ENCODE results near the gene ITPKB.
"Not testable (repeated sequence)": the region's sequence is repeated elsewhere in the genome, so short reads cannot be mapped to it uniquely, and the experiment has no call there.

ITPKB gene

DNA sequence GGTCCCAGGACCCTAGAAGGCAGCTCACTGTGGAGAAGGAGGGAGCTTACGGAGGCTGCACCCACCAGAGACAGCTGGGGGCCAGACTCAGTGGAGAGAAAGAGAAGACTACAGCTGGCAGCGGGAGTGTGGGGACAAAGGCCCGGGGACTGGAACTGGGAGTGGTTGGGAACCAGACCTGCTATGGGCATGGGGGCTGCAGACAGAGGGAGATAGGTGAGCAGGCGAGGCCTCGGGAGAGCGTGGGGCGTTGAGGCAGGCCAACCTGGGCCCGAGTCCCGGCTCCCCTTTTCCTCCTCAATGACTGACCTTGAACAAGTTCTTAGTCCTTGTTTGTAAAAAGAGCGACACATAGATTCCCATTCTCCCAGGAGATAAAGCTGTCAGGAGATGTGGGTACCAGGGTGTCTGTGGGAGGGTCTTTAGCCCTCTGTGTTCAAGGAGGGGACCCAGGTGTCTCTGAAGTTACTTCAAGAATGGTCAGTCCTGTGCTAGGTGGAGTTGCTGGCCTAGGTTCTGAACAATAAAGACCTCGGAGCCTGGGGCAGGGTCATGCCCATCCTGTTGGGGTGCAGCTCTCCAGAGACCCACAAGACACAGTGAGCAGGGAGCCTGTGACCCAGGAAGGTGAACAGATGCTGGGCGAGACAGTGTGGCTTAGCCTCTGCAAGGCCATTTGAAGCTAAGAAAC is 87.9 kb downstream of the ITPKB start:
- DNase-seq (ENCODE audit: low spot score), result no peak

DNA sequence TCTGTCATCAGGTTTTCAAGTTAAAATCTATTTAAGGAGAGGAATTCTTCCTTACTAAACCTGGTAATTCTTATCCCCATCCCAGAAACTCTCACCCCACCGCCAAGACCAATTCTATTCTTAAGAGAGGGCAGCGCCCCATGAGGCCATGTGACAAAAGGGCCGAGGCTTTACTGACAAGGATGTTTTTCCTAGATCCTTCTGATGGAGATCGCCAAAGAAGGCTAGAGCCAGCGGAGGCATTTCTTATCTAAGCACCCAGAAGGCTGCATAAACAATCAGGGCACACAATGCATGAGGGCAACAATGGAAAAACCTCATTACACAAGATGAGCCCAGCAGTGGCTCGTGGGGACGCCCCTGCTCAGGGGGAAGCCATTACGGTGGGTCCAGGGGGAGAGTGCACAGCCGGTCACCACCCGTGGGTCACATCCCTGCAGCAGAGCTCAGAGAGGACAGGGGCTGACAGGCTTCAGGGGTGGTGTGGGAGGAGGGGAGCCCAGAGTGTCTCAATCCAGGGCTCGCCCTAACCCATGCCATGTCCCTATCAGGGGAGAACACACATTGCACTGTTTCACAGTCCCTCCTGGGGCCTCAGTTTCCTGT is 88.7 kb downstream of the ITPKB start:
- DNase-seq (ENCODE audit: low spot score), result peak; percentile 54

DNA sequence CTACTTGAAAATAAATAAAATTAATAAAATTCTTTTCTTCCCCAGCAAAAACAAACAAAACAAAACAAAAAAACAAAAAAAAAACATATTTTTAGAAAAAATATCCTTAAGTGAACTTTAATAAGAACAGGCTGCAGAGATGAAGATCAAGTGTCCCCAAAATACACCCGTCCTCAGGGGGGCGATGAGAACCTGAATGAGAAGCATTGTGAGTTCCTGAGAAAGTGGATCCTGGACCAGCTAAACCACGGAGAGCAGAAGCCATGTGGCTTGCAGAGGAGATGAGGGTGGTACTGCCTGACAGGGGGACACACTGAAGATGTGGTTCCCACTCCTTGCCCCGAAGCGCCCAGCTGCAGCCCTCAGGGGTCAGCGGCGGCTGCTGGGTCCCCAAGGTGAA is 89.3 kb downstream of the ITPKB start:
- peak; percentile 59 for DNase-seq (ENCODE audit: low spot score)

DNA sequence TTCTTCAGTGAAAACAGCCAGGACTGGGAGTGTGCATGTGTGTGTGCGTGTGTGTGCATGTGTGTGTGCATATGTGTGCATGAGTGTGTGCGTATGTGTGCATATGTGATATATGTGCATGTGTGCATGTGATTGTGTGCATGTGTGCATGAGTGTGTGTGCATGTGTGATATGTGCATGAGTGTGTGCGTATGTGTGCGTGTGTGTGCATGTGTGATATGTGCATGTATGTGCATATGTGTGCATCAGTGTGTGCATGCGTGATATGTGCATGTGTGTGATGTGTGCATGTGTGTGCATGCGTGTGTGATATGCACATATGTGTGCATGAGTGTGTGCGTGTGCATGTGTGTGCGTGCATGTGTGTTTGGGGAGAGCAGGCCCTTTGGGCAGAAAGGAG is 89.8 kb downstream of the ITPKB start:
- no peak for DNase-seq (ENCODE audit: low spot score)

DNA sequence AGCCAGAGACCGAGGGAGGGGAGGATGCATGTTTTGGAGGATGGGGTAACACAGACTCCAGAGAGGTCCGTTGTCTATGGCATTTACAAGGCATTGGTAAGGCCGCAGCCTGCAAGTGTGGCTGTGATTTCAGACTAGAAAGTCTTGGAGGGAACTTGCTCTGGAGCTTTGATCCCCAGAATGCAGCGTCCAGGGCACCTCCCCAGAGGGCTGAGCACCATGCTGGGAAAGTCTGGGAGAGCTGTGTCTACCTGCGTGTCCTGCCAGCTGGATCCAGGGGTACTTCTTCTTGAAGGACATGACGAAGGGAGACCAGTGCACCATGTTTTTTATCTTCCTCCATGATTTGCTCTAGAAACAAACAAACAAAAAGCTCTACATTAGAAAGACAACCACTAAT is 90.7 kb downstream of the ITPKB start:
- DNase-seq (ENCODE audit: low spot score), result no peak

DNA sequence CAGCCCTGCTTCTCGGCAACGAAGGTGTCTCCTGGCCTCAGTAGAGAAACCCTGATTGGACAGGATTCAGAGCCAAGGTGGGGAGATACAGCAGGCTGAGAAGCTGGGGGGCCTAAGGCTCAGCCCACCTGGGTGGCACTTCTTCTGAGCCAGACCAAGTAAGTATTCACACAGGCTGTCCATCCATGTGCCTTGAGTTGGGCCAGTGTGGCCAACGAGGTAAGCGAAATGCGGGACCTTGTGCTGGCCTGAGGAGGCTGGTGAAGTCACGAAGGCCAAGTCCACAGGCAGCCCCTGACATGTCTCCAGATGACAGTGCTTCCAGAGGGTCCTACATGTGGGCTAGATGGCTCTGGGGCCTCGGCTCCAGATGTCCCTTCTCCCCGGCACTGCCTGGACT is 91.4 kb downstream of the ITPKB start:
- DNase-seq (ENCODE audit: low spot score), result no peak

DNA sequence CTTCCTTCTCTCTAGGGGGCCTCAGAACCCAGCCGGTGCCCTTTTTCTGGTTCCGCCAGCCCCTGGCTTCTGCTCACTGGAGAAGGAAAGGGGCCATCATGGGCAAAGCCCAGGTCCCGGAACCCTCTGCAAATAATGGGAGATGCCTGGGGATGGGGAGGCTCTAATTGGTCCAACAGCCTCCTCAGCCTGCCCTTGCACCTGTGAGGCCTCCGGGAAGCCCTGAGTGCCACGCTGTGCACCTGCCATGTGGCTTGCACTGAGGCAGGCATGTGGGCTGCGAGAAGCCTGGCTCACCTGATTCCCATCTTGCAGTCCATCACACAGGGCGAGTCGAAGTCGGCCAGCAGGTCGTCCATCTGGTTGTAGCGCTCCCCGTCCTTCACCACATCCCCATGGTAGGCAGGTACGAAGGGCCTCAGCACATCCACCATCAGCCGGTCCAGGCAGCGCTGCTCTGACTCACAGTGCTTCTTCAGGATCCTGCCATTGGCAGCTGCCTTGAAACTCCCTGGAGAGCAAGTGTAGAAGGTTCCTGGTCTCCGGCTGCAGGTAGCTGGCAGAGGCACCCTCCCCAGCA is 92.1 kb downstream of the ITPKB start:
- DNase-seq (ENCODE audit: low spot score), result no peak

DNA sequence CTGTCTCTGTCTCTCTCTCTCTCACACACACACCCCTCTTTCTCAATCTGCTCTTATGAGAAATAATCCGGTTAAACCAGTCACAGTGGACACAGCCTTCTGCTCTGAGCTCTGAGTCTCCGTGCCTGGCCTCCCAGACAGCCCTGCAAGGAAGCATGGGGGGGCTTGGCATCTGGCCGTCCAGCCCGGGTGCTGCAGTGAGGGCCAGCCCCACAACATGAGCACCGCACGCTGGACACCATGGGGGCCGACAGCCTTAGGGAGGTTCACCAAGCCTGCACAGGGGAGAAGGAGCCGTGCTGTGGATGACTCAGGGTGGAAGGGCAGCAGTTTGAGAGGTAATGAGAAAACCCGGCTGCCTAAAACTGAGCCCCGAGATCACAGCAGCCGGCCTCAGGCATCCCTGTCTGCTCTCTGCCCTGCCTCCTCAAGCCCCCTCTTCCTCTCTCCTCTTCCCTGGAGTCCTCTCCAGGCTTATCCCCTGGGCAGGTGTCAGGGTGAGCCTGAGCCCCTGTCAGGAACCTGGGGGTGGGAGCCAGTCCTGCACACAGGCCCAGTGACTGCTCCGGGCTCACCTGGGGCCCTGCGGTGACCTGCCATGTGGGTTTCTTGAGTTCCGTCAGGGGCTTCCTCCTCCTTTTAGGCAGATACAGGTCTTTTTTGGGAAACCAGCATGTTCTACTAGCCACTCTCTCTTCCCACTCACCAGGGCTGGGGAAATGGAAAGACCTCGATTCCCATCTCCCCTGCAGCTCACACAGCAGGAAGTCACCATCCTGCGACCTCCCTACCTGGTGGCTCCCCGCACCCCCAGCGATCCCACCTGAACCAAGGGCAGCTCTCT is 92.8 kb downstream of the ITPKB start:
- DNase-seq (ENCODE audit: low spot score), result no peak

DNA sequence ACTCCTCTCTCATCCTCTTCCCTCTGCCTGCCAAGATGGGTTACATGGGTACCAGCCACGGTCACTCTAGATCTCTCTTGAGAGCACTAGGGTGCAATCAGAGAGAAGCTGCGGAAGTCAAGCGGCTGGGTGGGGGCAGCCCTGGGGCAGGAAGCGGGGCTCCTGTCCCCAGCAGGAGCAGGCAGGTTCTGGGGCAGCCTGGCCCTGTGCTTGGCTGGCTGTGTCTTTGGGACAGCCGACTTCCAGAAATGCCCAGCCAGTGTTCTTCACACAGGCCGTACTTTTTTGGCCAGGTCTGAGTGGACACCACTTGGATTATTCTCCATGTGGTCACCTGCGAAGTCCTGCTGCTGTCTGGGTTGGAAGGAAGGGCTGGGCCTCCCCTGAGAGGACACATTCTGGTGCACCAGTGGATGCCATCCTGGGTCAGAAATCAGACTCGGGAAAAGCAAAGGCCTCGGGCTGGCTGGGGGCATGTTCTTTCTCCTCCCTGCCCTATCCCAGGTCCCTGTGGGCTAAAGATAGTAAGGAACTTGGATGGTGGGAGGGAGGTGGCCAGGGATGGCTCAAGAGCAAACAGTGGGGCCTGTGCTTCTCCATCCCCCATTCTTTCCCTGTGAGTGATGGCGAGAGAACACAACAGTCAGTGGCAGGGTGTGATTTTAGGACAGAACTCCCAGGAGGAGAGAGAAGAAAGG is 93.7 kb downstream of the ITPKB start:
- no peak for DNase-seq (ENCODE audit: low spot score)

DNA sequence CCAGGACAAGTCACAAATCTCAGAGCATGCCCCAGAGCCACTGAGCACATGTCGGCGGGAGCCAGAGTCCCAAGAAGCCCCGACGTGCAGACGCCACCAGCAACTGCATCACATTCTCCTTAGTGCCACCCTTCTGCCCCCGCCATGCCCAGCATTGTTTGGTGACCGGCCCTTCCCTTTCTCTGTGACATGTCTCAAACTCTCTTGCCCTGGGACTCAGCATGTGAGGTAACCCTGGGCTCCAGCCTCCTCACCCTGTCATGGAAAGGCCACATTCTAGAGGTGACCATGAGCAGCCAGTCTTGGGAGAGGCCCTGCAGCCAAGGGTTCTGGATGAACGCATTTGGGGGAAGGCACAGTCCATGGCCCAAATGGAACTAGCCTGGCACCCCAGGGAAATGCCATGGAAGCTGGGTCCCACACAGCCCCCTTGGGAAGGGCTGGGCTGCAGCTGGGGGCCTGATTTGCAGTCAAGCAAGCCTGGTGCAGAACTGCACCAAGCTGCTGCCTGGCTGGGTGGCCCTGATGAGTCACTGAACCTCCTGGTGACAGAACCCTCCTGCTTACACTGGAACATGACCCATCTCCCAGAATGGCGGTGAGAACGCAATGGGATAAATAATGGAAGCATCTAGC is 94.4 kb downstream of the ITPKB start:
- no peak for DNase-seq (ENCODE audit: low spot score)

DNA sequence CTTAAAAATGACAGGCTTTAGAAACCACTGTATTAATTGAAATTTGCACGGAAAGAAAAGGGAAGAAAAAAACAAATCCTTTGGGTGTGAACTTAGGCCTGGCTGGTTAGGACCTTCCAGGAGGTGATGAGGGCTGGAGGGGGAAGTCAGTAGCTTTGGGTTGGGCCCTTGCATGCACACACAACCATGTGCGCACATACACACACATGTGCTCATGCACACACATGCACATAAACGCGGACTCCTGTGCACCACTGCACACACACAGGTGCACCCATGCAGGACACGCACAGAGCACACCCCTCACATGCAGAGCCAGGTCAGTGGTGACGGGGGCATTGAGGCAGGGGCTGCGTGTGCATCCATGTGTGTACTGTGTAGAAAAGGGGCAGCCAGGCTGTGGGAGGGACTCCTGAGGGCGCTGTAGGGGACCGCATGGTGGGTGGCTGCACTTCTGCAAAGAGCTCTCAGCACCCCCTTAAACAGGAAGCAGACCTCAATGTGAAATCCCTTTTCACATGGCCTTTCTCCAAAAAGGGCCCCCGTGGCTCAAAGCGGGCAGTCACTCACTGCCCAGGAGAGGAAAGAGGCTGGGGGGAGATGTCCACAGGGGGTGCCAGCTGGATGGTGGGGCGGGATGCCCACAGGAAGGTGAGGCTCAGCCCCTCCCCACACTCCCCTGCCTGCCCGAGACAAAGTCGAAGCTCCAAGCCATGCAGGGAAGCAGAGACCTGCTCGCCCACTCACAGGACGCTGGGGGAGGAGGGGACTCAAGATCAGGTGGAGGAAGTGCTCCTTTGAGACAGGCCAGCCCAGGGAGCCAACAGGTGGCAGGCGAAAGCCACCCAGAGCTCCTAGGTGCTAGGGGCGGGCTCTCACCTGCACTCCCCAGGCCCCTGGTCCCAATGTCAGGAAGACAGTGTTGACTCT is 95.2 kb downstream of the ITPKB start:
- no peak for DNase-seq (ENCODE audit: low spot score)

DNA sequence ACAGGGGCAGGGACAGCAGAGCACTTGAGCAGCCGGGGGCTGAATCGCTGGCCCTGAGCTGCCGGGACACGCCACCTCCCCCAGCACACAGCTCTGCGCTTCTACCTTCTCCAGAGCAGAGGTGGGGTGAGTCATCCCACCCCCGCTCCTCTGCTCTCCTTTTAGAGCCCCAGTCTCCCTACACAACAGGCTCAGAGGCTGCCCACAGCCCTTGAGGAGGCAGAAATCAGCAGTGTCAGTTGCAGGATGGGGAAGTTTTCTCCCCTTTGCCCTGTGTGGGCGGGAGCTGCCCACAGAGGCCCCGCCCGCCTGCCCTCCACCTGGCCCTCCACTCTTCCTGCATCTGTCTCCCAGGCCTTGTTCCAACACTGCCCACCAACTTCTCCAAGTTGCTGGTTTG is 95.9 kb downstream of the ITPKB start:
- DNase-seq (ENCODE audit: low spot score), result no peak

DNA sequence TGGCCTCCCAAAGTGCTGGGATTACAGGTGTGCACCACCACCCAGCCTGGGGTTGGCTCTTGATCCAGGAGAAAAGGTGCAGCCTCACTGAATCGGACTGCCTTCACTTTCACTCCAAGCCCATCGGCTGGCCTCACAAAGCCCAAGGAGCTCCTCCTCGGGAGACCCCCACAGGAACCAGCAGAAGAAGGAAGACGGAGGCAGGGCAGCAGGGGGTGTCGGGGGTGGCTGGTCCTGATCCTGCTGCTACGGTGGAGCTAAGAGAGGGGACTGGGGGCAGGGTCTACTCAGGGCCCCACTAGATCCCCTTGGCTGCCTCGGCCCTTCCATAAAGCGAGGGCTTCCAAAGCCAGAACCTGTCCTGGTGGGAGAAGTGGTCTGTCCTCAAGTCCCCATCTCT is 96.7 kb downstream of the ITPKB start:
- no peak for DNase-seq (ENCODE audit: low spot score)

DNA sequence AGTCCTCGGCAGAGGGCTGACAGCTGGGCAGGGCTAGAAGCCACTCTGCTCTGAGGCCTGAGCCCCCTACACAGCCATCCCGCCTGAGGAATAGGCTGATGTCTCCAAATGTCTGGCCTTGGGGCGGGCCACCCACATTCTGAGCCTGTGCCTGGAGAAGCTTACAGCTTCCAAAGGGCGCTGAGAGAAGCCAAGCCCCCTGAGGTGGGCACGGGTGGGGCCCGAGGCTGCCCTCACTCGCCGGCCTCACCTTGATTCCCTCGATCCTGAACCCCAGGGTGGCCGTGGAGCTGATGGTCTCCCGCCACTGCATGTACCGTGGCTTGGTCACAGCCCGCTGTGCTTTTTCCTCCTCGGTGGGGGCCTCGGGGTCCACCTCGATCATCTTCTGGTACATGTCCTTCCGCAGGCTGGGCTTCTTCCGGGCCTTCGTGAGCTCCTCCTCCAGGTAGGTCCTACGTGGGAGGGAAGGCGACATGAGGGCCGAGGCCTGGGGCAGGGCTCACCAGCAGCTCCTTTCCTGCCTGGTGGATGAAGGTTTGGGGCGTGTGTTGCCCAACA is 97.3 kb downstream of the ITPKB start:
- no peak for DNase-seq (ENCODE audit: low spot score)

DNA sequence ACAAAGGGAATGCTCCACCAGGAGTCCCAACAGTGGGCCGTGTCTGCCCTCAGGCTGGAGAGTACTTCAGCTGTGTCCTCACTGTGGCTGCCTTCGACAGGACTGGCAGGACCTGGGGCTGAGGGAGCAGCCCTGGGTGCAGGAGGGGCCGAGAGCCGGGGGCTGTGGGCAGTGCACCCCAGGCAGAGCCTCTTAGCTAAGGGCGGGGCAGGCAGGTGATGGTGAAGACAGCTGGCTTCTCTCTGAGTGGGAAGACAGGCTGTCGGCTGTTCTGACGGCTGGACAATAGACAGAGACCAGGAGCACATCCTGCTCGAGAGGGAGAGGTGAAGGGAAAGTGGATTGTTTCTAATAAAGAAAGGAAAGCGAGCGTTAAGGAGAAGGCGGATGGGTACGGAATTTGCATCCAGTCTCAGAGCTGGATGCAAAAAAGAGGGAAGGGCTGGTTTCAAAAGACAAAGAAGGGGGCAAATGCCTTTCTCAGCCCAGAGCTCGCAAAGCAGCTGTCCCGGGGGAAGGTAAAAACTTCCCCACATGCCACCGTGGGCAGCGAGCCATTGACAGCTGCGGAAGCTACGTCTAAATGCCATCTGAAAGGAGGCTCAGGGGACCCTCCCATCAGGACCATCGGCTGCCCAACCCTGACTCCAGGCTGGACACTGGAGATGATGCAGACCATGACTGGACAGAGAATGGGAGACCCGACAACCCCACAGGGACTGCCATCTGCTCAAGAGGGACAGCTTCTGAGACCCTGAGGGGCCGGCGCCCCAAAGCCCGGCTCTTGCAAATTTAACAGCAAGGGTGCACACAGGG is 98.6 kb downstream of the ITPKB start:
- no peak for DNase-seq (ENCODE audit: low spot score)

DNA sequence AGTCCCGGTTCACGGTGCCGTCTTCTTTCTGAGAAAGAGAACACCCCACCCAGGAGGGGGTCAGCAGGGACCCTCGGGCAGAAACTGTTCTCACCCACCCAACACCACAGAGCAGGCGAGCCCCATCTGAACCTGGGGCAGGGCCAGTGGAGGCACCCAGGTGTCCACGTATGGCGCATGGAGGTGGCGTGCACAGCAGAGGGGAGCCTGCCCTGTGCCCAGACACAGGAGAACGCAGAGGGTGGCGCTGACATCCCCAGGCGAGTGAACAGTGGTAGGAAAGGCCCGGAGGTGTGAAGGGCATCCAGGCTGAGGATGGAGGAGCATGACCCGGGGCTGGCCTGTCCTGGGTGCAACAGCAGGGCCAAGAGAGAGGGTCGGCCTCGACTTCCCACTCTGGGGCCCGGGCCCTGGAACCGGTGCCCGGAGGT is 99.4 kb downstream of the ITPKB start:
- DNase-seq (ENCODE audit: low spot score), result no peak

DNA sequence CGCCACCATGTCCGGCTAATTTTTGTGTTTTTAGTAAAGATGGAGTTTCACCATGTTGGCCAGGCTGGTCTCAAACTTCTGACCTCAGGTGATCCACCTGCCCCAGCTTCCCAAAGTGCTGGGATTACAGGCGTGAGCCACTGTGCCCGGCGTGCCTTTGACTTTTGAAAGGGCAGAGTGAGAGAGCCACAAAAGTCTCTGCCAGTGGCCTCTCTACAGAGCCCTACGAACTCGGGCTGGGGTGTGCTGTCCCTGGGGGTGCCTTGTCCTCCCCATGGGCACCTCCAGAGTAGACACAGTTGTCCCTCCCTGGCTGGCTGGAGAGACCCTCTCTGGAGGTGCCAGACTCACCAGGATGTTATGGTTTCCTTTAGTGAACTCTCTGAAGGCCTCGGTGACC is 99.9 kb downstream of the ITPKB start:
- not testable (repeated sequence) for DNase-seq (ENCODE audit: low spot score)

DNA sequence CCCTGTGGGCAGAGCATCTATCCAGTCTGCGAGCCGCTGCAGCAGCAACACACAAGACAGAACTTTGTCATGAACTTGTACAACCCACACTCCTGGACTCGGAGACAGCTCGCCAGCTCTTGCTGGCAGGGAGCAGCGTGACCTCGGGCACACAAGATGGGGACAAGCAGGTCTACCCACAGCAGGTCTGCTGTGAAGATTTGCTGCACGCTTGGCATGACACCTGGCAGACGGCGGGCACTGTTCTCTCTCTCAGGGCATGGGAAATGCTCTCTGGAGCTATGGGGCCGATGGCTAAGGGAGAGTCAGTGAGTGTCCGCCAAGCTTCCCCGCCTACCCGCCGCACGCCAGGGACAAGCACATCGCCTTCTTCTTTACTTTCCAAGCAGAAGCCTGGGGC is 100.5 kb downstream of the ITPKB start:
- no peak for DNase-seq (ENCODE audit: low spot score)

DNA sequence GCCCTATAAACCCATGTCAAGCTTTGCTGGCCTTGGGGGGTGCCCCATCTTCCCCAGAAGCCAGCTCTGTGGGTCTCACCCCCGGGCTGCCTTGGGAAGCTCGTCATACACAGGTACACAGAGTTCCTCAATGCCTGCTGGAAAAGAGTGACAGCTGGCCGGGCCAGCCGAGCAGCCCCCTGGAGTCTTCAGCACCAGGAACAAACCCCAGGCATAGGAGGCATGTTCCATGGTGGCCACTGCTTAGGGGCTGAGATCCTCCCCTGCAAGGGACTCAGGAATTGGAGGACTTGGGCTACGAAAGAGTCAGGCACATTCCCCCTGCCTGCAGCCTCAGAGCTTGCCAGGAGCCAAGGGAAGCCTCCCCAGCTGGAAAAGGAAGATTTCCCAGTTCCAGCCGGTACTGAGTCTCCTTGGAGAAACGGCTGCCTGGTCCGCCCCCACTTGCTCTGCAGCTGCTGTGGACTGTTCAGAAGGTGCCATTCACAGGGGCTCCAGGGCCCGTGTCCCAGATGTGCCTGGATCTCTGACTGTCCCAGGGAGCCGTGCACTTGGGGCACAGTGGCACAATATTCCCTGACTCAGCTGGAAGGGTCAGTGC is 101.0 kb downstream of the ITPKB start:
- DNase-seq (ENCODE audit: low spot score), result no peak
